HG03571 (cell line): ENCODE measurements around the gene NRXN3.

ENCODE experiments used
- ATAC-seq: cut with Tn5 transposase; IDR thresholded peaks from one replicate; pipeline ENCODE4 v1.9.1; 2021; ENCODE audit not compliant: unreplicated experiment

The NRXN3 gene

DNA sequence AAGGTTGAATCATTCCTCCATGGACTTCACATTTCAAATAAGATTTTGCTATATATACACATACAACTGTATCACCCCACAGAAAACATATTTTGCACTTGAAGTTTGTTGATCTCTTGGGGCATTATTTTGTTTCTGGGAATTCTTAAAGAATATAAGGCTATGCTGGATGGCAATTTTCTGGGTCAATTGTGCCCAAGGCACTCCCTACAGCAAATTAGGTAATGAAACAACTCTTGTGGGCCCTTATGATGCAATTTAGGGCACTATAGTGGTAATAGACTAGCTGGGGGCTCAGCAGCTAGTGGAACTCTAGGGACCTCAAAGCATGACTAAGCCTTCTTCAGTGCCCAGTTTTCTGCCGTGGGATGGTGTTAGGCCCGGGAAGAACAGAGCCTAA lies 444.4 kb downstream of the NRXN3 start:
- ATAC-seq = no peak

DNA sequence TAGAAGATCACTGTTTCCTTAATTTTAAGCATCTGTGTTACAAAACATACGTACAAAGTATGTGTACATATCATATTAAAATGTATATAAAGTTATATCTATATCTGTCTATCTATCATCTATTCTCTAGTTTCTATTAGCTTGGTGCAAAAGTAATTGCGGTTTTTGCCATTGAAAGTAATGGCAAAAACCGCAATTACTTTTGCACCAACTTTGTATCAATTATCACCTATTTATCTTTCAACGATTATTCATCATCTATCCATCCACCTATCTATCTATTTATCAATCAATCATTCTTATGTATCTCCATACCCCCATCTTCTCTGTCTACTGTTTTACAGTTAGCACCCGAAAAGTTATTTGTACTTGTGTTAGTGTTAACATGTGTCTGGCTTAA lies 447.6 kb downstream of the NRXN3 start:
- no peak for ATAC-seq

DNA sequence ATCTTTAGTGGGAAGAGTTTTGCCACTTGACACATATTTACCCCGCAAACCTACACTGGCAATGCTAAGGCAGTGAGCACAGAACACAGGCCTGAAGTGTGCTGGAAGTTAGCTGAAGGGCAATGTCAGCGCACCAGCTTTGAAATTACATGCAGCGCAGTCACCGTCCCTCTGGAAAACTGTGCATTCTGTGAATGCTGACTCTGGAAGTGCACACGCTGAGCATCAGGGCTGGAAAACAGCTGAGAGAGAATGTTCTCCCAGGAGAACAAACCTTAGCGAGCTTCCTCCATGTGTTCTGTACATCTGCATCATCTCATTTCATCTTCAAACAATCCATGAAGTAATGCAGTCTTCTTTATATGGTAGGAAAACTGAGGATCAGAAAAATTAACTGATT lies 448.2 kb downstream of the NRXN3 start:
- ATAC-seq = no peak

DNA sequence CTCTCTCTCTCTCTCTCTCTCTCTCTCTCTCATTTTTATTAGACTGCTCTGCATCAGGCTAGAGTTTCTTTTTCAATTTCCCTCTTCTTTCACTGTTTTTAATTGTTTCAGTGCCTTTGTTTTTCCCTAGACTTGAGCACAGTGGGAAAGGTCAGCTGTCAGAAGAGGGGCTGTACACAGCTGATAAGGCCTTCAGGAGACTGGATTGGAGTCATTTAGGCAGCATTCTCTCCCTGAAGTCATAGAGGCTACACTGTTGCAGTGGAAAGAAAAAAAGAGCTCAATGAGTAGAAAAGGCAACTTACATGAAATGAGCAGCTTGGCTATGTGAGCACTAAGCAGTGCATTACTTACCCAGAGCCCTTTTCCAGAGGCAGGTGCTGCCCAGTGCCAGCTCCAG lies 456.9 kb downstream of the NRXN3 start:
- no peak for ATAC-seq

DNA sequence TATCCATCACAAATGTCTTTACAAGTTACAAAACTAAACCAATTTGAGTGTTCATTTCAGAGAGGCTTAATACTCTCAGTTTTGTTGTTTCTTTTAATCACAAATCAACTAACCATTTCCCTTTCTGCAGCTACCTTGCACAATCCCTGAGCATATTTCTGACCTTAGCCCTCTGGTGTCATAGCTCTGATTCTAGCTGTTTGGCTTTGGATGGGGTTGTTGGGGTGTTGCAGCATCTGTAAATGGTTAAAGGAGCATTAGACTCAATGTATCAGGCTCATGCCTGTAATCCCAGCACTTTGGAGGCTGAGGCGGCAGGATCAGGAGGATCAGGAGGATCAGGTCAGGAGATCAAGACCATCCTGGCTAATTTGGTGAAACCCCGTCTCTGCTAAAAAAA lies 461.4 kb downstream of the NRXN3 start:
- no peak for ATAC-seq

DNA sequence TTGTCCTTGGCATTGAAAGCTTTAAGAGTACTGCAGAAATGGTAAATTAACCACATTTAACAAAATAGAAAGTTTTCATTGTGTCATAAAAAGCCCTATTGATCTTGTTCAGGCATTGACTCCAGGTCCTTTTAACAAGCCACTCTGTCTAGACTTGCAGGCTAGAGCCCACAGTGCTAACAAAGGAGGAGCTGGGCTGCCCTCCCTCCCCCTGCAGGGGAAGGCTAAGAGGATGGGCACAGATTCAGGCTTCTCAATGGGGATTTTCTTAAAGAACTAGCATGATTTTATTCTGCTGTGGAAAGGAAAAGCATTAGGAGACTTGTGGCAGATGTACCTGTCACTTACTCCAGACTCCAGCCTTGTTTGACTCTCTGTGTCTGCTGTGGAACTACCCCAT lies 463.6 kb downstream of the NRXN3 start:
- ATAC-seq = no peak

DNA sequence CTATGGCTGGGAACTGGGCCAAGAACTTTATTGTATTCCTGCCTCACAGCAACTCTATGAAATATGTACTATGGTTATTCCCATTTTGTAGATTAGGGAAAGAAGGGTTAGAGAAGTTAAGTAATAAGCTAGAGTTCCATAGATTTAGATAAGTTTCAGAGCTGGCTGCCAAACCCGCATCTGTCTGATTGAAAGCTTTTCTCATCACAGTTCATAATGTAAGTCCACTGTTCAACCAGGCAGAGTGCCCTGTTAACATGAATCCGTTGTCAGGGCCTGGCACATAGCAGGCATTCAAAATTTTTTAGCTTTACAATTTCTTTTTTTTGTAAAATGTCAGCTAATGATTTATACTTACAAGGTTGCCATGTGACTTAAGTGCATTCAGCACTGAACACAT lies 467.3 kb downstream of the NRXN3 start:
- no peak for ATAC-seq

DNA sequence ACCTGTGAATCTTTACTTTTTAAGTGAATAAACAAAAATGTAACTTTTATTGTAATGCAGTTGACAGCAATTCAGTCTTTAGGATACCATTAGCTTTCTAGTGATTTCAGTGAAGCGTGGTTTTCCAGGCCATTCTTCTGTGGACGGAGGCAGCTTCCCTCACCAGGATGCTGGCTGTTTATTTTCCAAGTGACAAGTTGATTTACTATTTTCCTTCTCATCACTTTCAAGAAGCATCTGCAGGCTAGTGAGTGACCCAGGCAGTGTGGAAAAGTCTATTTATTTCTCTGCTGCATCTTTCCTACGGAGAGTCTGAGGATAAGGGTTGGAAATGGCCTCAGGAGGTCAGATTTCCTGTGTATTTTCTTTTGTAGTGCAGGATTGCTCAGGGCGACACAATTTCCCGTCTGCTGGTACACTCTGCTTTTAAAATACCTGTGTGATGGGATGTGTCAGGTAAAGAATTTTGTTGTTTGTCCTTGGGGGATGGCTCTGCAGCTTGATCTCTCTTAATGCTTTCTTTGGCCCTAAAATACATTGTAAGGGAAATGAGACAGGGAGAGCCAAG lies 467.8 kb downstream of the NRXN3 start:
- ATAC-seq = no peak

DNA sequence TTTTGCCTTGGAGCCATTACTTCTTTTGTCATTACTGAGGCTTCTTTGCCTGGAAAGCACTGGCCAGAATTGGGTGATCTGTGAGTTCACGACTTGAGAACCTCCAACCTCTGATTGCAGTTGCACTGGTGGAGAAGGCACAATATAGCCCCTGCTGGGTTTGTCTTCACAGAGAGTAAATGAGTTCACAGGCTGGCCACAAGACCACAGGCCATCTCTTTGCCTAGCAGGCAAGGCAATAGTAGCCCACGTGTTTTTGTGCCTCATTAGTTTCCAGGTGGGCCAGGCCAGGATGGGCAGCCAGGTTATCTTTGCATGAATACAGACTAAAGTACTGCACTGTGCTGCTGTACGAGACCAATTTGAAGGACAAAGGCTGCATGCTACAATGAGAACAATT lies 468.8 kb downstream of the NRXN3 start:
- ATAC-seq = no peak

DNA sequence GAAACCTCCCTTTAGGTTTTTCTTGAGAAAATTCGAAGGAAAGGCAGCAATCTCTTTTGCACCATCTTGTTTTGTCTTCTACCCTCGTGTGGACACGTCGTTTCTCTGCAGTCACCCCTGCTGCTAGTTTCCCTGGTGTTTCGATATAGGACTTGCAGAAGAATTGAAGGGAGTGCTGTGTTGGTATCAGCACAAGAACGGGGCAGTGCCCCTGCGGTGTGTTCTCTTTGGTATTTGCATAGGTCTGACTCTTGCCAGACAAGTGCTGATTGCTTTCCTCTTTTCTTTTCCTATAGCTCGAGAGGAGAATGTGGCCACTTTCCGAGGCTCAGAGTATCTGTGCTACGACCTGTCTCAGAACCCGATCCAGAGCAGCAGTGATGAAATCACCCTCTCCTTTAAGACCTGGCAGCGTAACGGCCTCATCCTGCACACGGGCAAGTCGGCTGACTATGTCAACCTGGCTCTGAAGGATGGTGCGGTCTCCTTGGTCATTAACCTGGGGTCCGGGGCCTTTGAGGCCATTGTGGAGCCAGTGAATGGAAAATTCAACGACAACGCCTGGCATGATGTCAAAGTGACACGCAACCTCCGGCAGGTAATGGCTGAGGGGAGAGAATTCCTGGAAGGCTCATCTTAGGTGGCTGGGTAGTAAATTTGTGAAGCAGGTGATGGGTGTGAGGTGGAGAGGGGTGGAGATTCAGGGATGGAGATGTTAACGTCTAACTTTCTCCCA lies 474.8 kb downstream of the NRXN3 start:
- no peak for ATAC-seq

DNA sequence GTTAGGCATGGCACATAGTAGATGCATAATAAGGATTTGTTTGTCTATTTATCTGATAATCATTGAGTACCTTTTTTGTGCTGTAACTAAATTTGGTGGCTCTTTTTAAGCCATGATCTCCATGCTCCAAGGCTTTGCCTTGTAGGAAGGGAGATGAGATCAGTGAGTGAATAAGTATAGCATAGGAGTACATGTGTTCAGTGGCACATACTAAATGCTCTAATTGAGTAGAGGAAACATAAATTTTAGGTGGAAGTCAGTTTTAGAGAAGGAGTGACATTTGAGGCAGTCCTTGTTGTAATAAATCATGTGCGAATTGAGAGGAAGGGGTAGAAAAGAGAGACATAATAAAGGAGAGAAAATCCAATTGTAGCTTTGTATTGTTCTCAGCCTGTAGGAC lies 482.6 kb downstream of the NRXN3 start:
- ATAC-seq = no peak

DNA sequence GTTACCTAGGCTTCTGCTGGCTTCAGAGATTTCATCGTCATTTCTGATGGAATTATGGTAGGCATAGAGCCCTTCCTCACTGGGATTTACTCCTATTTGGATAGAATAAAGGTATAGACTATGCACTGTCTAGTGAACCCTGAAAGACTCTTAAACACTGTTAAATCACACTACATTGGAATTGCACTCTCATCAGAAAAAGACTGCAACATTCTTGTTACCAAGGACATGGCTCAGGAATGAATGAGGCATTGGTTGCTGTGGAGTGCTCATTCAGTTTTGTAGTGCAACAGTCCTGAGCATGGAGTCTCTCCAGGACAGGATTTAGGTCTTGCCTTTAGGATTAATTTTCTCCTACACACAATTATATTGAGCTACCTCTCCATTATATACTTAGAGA lies 483.0 kb downstream of the NRXN3 start:
- ATAC-seq = no peak

DNA sequence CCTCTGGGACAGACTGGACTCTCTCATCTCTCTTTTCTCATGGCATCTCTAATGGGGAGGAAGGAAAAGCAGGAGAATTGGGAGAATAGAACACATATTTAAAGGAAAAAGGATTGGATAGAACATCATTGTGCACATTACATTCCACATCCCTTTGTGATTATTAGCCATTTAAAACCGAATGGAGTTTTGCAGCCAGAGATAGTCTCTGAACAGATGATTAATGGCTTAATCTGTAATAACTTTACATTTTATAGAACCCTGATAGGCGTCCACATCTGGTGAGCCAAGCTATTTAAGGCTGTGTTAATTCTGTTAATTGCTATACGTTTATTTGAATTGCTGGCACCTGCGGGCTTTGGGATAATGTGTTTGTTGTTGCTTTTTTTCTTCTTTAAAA lies 487.3 kb downstream of the NRXN3 start:
- no peak for ATAC-seq

DNA sequence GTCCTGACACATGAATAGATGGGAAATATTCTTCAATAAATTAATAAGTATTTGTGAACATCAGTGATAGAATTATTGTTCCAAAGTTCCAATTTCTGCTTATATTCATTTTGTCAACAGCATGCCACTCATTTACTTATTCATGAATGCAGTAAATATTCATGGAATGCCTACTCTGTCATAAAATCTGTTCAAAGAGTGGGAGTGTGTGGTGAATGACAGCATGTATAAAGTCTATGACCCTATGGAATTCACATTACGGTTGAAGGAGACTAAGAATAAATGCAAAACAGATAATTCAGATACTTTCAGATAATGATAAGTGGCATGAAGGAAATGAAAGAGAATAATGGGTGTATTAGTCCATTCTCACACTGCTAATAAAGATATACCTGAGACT lies 494.7 kb downstream of the NRXN3 start:
- ATAC-seq = no peak

DNA sequence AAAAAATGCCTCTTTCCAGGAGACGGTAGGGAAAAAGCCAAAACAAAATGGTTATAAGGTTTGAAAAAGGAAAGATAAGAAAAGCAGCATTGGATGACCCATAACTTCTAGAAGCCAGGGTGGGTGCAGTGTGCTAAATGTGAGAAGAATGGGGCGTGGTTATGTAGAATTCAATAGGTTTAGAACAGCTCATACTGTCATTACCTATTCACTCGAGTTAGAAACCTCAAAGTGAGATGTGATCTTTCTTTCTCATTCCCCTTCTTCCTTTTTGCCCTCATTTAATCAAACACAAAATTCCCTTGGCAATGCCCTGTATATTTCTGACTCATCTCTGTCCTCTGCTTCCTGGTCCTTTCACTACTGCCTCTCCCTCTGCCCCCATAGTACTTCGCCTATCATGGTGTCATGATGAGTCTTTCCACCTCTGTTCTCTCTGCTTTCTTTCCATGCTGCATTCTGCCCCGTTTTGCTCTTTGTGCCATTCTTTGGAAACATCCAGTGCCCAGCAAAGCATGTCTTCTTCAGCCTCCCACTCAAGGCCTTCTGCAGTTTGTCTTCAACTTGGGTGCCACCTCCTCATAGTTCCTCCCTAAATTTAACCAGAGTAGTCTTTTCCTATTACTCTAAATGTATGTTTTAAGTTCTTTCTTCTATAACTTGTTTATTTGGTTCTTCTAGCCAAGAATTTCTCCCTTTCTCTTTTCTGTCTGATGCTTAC lies 496.3 kb downstream of the NRXN3 start:
- no peak for ATAC-seq

DNA sequence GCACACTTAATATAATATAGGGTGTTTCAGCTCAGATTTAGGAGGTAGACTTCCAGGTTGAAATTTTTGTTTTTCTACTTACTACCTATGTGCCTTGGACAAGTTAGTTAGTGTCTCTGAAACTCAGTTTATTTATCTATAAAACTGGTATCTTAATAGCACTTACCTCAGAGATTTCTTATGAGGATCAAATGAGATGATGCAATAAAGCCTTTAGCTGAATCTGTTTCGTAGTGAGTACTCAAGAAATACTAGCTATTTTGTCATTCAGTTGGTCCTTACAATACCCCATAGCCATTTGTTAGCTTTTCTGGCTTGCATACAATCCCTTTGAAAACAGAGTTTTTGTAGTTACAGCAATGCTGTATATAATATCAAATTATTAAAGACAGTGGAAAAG lies 497.0 kb downstream of the NRXN3 start:
- no peak for ATAC-seq

DNA sequence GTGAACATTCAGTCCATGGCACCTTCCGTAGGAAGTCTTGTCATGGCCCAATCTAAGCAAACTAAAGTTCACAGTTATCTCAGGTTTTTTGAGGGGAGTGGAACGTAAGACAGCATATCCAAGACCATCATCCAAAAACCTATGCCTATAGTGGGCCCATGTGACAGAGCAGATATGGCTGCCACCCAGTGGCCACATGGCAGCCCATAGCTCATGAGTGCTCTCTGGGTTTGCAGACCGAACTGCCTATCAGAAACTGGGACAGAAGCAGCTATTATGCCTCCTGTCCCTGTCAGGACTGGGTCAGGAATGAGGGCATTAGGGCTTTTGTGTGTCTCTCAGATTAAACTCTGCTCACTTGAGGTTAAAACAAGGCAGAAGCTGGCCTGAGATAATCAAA lies 503.7 kb downstream of the NRXN3 start:
- no peak for ATAC-seq

DNA sequence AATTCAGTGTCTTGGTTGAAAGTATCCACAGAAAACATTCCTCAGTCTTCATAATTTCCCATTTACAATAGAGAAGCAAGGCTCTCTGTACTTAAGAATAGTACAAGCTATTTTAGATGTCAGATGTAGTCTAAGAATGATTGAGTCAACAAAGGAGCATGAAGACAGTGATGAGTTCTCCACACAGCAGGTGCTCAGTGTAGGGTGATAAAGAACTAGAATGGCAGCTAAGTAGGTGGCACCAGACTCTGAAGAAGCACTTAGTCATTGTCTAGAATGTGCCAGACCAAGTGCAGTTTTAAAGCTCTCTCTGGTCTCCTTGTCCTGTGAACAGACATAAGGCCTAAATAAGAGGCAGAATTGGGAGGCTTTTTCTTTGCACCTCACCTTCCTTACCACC lies 504.6 kb downstream of the NRXN3 start:
- ATAC-seq = no peak

DNA sequence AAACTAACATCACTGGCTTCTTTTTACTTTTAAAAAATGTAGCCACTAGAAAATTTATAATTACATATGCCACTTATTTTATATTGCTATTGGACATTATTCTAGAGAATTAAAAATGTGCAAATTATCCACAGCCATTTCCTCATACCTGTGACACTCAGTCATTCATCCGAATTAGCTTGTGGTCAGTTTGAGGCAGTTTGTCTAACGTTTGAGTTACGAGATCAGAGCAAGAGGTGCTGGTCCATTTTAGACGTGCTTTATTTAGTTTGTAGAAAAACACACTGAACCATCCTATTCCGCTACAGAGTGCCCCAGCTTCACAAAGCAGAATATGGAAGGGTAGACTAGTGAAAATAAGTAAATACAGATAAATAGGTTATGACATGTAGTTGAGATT lies 513.0 kb downstream of the NRXN3 start:
- ATAC-seq = no peak

DNA sequence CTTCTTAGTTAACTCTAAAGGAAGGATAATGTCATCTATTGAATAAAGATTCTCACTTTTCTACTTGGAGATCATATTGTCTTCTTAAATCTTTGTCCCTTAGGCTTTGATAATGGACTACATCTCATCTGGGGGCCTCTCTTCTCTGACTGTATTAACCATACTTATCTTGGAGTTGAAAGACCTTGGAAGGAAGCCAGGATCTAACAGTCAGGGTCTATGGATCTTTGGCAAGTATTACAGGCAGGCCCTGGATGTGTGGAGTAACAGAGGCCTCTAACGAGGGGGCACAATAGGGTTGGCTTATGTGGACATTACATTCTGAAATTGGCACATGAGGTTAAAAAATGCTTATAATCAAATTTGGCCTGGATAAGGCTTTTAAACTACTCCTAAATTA lies 513.8 kb downstream of the NRXN3 start:
- no peak for ATAC-seq

DNA sequence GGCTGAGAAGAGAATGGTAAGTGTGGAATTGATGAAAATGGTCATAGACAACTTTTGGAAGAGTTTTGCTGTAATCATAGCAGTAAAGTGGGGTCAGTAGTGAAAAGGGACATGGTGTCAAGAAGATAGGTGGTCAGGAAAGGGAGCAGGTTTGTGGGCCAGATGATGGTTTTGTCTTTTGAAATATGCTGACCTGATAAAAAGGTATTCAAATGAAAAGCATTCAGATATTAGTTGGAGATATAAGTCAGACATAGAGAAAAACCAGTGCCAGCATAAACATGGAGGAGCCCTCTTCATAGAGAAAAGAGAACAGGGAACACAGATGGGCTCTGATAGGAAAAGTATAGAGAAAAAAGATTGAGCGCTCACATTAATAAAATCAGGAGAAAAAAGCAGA lies 518.3 kb downstream of the NRXN3 start:
- no peak for ATAC-seq

DNA sequence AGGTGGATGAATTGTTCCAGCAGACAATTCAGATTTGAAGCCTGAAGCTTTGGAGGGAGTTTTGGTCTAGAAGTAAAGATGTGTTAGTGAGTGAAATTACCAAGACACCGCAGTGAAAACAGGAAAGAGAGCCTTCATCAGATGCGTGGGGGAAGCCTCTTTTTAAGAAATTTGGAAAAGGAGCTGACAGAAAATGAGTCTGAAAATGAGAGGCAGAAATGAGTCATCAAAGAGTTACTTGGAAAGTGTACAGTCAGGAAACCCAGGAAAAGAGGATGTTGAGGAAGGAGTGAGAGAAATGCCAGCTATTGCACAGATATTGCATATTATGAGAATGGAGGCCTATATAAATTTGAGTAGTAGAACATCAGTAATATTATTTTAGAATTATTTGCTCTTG lies 520.7 kb downstream of the NRXN3 start:
- no peak for ATAC-seq

DNA sequence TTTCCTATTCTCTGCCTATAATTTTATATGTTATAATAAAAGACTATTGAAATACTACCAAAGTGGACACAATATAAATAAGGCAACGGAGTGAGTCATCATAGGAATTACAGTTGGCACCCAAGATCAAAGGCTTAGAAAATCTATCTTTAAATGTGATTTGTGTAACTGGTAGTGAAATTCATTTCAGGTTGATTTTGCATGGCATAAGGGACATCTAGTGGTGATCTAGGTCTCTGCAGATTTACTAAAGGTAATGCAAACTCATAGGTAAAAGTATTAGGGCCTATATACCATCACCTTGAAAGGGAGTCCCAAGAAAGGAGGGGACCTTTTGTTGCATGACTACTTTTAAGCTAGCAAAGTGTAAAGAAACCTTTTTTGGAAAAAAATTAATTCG lies 527.2 kb downstream of the NRXN3 start:
- no peak for ATAC-seq
